ENCODE results near the gene MAZ.

MAZ gene

DNA sequence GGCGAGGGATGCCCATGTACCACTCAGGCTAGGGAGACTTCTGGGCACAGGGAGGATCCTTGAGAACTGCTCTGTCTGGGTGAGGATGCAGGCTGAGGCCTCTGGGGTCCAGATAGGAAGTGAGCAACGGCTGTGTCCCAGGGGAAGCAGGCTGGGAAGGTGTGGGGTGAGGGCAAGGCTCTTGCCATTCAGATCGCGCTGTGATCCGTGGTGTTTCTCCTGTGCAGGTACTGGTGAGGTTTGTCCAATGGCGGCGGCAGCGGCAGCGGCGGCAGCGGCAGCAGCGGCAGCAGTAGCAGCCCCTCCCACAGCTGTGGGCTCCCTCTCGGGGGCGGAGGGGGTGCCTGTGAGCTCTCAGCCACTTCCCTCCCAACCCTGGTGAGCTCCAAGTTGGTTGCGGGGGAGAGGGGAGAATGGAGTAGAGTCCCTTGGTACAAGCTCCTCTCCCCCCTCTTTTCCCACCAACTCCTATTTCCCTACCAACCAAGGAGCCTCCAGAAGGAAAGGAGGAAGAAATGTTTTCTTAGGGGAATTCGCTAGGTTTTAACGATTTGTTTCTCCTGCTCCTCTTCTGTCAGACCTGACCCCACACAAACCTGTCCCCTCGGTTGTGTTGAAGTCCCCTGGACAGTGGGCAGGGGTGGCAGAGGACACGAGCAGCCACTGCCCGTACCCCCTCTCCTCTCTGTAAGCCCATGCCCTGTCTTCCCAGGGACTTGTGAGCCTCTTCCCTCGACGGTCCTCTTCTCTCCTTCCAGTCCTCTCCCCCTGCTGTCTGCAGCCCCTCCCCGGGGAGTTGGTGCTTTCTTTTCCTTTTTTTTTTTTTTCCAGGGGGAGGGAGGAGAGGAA lies 3.7 kb downstream of the MAZ start:
- DNase-seq = peak; percentile 63

- no peak for DNase-seq
Observed at GRCh38 chr16:29810699-29811169, 4.4 kb downstream of the MAZ start.

GRCh38 chr16:29811170-29811895 lies 5.0 kb downstream of the MAZ start:
- peak; percentile 91 for DNase-seq

DNA sequence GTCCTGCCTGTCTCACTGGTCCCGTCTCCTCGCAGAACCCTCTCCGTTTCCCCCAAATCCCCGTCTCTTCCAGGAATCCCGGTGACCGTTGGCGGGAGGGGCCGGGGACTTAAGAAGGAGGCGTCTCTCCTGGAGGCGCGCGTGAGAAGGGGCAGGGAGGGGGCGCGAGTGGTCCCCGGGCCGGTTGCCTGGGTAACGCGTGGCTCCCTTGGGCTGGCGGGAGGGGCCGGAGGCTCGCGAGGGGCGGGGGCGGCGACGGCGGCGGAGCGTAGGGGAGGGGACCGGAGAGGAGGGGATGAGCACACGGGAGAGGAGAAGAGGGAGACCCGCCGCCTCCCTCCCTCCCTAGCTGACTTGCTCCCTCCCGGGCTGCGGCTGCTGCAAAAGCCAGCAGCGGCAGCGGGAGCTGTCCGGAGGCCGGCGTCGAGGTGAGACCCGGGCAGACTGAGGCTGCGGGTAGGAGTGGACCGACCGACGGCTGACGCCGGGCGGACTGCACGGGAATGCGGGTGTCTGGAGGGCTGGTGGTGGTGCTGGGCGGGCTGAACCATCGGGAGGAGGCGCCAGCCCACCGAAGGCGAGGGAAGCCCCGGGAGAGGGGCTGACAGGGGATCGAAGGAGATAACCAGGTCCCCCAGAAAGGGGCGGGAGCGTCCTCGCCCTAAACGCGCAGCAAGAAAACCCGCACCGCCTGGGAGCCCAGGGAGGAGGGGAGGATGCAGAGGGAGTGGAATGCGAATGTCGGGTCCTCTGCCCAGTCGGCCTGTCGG lies 5.8 kb downstream of the MAZ start, which contains the start of gene PRRT2:
Gene PRRT2 (plus strand): TSS at position 298 of the 770 bp plus-strand sequence. CDS start 862 bp downstream, outside the sequence.
- peak; percentile 59 for DNase-seq

DNA sequence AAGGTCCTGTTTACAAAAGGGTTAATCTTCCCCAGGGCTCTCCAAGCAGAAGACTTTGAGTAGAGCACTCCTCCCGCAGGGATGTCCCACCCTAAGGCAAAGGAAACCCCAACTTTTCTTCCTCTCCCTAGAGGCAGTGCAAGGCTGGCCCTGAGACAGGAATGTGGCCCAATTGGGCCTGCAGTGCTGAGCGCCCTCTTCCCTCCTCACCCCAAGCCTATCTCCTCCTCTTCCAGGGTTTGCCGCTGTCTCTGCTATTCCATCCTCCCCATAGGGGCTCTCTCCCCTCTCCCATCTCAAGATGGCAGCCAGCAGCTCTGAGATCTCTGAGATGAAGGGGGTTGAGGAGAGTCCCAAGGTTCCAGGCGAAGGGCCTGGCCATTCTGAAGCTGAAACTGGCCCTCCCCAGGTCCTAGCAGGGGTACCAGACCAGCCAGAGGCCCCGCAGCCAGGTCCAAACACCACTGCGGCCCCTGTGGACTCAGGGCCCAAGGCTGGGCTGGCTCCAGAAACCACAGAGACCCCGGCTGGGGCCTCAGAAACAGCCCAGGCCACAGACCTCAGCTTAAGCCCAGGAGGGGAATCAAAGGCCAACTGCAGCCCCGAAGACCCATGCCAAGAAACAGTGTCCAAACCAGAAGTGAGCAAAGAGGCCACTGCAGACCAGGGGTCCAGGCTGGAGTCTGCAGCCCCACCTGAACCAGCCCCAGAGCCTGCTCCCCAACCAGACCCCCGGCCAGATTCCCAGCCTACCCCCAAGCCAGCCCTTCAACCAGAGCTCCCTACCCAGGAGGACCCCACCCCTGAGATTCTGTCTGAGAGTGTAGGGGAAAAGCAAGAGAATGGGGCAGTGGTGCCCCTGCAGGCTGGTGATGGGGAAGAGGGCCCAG lies 6.7 kb downstream of the MAZ start:
- DNase-seq = no peak

GRCh38 chr16:29813644-29814562 lies 7.6 kb downstream of the MAZ start:
- no peak for DNase-seq

DNA sequence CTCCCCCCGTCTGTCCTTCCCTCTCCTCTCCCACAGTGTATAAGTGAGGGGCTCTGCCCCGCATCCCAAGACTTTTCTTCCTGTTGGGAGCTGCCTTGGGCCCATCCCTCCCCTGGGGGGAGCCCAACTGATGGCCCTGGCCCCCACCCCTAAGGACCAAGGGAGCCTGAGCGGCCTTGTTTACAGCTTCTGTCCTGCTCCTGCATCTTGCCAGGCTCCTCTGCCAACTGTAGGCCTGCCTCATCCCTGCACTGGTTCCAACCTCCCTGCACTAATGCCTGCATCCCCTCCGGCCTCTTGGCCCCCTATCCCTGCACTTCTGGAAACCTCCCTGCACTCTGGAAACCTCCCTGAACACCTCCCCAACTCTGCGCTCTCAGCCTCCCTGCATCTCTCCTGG lies 8.3 kb downstream of the MAZ start:
- DNase-seq = no peak

- no peak for DNase-seq
Observed at GRCh38 chr16:29815032-29815721, 8.8 kb downstream of the MAZ start.

DNA sequence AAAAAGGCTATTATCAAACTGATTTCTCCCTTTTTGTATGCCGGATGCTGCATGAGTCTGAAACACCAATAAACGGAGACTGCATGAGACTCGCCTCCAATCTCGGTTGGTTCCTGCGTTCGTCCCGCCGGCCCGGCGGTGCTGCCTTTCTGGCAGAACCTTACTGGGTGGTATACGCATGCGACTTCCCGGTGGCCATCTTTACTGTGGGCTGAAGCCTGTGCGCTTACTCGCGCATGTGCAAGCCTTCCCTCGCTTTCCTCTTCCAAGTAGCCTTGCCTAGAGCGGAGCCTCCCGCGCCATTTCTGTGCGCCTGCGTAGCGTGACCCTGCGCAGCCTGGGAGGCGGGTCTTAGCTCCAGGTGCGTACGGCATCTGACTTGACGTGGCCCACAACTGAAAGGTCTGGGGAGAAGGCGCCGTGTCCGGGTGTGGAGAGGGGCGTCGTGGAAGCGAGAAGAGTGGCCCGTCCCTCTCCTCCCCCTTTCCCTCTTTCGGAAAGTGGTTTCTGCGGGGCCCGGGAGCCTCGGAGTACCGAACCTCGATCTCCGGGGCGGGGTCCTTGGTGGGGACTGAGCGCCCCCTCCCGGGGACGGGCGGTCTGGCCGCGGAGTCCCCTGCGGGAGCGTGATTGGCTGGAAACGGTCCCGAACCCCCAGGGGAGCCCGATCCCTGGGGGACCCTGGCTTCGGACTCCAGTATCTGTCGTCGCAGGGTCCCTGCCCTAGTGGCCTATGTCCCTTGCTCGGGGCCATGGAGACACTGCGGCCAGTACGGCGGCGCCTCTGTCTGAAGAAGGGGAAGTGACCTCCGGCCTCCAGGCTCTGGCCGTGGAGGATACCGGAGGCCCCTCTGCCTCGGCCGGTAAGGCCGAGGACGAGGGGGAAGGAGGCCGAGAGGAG lies 9.7 kb downstream of the MAZ start, which contains the start of gene PAGR1:
Gene PAGR1 (plus strand): TSS at position 360 of the 901 bp plus-strand sequence. CDS start 374 bp downstream, at position 734.
- peak; percentile 89 for DNase-seq

DNA sequence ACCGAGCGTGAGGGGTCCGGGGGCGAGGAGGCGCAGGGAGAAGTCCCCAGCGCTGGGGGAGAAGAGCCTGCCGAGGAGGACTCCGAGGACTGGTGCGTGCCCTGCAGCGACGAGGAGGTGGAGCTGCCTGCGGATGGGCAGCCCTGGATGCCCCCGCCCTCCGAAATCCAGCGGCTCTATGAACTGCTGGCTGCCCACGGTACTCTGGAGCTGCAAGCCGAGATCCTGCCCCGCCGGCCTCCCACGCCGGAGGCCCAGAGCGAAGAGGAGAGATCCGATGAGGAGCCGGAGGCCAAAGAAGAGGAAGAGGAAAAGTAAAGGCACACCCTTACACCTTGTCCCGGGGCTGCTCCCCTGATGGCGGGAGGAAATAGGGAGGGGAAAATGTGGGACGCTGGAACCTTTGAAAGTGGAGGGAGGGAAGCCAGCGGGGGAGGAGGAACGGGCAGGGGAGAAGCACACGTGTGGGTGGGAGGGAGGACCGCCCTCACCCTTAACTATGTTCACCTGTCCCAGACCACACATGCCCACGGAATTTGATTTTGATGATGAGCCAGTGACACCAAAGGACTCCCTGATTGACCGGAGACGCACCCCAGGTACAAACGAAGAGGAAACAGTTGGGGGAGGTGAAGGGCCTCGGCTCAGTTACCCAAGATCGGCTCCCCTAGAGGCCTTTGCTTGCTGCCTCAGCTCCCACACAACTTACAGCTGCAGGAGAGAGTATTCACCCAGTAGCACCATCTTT lies 10.5 kb downstream of the MAZ start:
- peak; percentile 71 for DNase-seq

- DNase-seq = no peak
Observed at GRCh38 chr16:29818082-29818481, 11.8 kb downstream of the MAZ start.

- DNase-seq = no peak
Observed at GRCh38 chr16:29819506-29819905, 13.2 kb downstream of the MAZ start.

GRCh38 chr16:29820271-29820701 lies 14.0 kb downstream of the MAZ start, which contains the start of gene MVP:
TSS of gene MVP (plus strand) at chr16:29820462. CDS start at chr16:29830550, 10,088 bp downstream.
- no peak for DNase-seq

- no peak for DNase-seq
Observed at GRCh38 chr16:29820730-29821642, 14.7 kb downstream of the MAZ start.

DNA sequence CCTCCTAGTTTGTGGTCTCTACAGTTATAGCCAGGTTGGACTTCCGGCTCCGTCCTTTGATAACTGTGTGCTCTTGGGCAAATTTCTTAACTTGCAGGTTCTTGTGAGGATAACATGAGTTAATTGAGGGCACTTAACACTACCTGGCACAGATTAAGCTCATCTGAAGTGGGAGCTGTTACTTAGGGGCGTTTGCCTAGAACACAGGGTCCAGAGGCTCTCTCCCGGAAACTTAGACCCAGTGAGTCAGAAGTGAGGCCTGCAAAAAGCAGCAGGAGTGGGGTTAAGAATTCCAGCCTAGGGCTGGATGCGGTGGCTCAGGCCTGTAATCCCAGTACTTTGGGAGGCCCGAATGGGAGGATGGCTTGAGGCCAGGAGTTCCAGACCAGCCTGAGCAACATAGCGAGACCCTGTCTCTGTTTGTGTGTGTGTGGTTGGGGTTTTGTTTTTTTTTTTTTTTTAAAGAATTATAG lies 15.3 kb downstream of the MAZ start:
- peak; percentile 61 for DNase-seq

- DNase-seq = no peak
Observed at GRCh38 chr16:29824589-29825144, 18.3 kb downstream of the MAZ start.

Data from 8988T (cell line).